Kidney (tissue), 14 donors: Measurements from ENCODE around the gene RTL5. TPM values are rescaled to one million over a fixed set of nuclear protein-coding genes. Genes with fewer than 3 reads are reported as not detected.

ENCODE experiments used
- DNase-seq, 5 donors: peaks; one replicate each; pipeline ENCODE4 v3.0.0-alpha.2; 2013 to 2020
- FAIRE-seq: peaks from 2 replicates; lab custom pipeline; 2012; peaks lifted over from hg19 to GRCh38; lab: Jason Lieb, UNC
- H3K27ac ChIP-seq, 2 donors: one replicate each; pipeline ENCODE4 v1.7.0; 2013; ENCODE audit warnings: low read depth in 2 of 2, low read length in 2 of 2, inconsistent platforms in 1 of 2
- H3K27me3 ChIP-seq: one replicate; pipeline ENCODE4 v1.7.1; 2013; ENCODE audit warnings: low read length, inconsistent platforms; ENCODE audit not compliant: control insufficient read depth, insufficient read depth
- H3K36me3 ChIP-seq, 3 donors: one replicate each; pipeline versions ENCODE4 v1.7.0 to v1.7.1; 2013; ENCODE audit warnings: low read length in 3 of 3, control low read depth in 1 of 3, inconsistent platforms in 1 of 3; ENCODE audit not compliant: insufficient read depth in 3 of 3, control insufficient read depth in 2 of 3
- H3K4me1 ChIP-seq, 3 donors: one replicate each; pipeline versions ENCODE4 v1.7.0 to v1.7.1; 2013; ENCODE audit warnings: low read length in 3 of 3, inconsistent platforms in 1 of 3, low read depth in 1 of 3; ENCODE audit not compliant: control insufficient read depth in 2 of 3, insufficient read depth in 2 of 3
- H3K4me3 ChIP-seq, 3 donors: one replicate each; pipeline versions ENCODE4 v1.7.0 to v1.8.1; 2013; ENCODE audit warnings: low read length in 3 of 3, control low read depth in 1 of 3, inconsistent platforms in 1 of 3
- H3K9ac ChIP-seq, 3 donors: one replicate each; pipeline versions ENCODE4 v1.7.0 to v1.7.1; 2013; ENCODE audit warnings: low read length in 3 of 3, control low read depth in 1 of 3, inconsistent platforms in 1 of 3
- H3K9me3 ChIP-seq, 3 donors: one replicate each; pipeline versions ENCODE4 v1.7.0 to v1.7.1; 2013; ENCODE audit warnings: low read length in 3 of 3, control low read depth in 1 of 3, inconsistent platforms in 1 of 3; ENCODE audit not compliant: control insufficient read depth in 2 of 3, insufficient read depth in 1 of 3
- intact Hi-C: fragments of 100-400 bp; cut with DNase I; formaldehyde crosslinking; loops from one replicate; pipeline ENCODE4 v1.11.1; 2022
- polyA plus RNA-seq: library from polyadenylated mRNA; stranded (reverse); fragments of 350-450 nt; fragmentation: Illumina TruSeq; extraction: RNeasy Lipid Tissue Mini Kit (QIAGEN cat#74804); gene quantifications from one replicate; pipeline ENCODE4 v1.2.3, GENCODE V29; 2014; ENCODE audit warnings: low read depth, low replicate concordance; ENCODE audit not compliant: insufficient read depth
- total RNA-seq: library from RNA; stranded (reverse); fragmentation: NEBNext Ultra II Directional; extraction: Animal tissue kit (Norgen Biotek cat#: 25700); gene quantifications from one replicate; pipeline ENCODE4 v1.2.1, GENCODE V29; 2021
- TF ChIP-seq, protein P1 (sequence below): IDR thresholded peaks from 3 replicates; pipeline ENCODE4 v1.5.1; 2012; ENCODE audit warnings: mild to moderate bottlenecking, moderate library complexity, borderline replicate concordance; ENCODE audit not compliant: insufficient read depth; ENCODE audit errors: extremely low read depth
- donor health status: control.
- donor health status: control.
- donor health status: control.
- donor health status: control.
- donor health status: control.
- donor health status: DM: yes; HTN: yes; CAD: no.
- donor health status: Normal renal cell carcinoma (clear cell type).

Gene RTL5
- total and polyA plus RNA-seq, 2 donors from 2014 or later: 5.7 to 6.9 TPM

DNA sequence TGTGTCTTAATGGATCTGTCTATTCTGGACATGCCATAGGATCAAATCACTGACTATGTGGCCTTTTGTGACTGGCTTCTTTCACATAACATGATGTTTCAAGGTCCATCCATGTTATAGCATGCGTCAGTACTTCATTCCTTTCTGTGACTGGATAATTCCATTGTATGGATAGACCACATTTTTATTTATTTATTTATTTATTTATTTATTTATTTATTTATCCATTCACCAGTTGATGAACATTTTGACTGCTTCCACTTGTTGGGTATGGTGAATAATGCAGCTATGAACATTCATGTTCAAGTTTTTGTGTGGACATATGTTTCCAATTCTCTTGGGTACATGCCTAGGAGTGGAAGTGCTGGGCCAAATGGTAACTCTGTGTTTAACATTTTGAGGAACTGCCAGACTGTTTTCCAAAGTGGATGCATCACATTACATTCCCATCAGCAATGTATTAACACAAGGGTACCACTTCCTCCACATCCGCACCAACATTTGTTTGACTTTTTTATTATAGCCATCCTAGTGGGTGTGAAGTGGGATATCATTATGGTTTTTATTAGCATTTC lies 14.0 kb downstream of the RTL5 start:
- intact Hi-C loops: no loop called here
- Histone ChIP-seq H3K9ac (no peak overlapping the region), H3K9me3 (no peaks in the 10 kb centered on the region), H3K4me1 (peaks cover 0 to 7% (median 4%) of the 10 kb centered on the region in 3 donors), H3K36me3 (no peaks in the 10 kb centered on the region), H3K27ac (no peak overlapping the region), H3K4me3 (no peak overlapping the region), H3K27me3 (no peaks in the 10 kb centered on the region)
- DNase-seq (no peak), FAIRE-seq (peak; percentile 25)
- TF ChIP-seq, protein P1, sequence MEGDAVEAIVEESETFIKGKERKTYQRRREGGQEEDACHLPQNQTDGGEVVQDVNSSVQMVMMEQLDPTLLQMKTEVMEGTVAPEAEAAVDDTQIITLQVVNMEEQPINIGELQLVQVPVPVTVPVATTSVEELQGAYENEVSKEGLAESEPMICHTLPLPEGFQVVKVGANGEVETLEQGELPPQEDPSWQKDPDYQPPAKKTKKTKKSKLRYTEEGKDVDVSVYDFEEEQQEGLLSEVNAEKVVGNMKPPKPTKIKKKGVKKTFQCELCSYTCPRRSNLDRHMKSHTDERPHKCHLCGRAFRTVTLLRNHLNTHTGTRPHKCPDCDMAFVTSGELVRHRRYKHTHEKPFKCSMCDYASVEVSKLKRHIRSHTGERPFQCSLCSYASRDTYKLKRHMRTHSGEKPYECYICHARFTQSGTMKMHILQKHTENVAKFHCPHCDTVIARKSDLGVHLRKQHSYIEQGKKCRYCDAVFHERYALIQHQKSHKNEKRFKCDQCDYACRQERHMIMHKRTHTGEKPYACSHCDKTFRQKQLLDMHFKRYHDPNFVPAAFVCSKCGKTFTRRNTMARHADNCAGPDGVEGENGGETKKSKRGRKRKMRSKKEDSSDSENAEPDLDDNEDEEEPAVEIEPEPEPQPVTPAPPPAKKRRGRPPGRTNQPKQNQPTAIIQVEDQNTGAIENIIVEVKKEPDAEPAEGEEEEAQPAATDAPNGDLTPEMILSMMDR: no peak

DNA sequence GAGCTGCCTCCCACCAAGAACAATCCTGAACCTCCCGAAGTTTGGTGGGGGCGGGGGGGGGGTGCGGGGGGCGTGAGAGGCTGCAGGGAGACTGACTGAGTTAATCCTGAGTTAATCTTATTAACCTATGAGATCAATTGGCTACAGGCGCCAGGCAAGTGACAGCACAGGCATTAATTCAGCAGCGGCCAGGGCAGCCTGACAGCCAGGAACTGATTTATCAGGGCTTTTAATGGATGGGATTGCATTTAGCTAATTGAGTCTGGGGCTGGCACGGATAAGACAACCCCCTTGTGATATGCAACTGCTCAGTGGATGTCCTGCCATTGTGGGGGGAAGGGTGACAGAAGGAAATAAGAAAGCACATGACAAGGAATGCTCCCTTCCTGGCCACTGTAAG lies 16.3 kb downstream of the RTL5 start:
- H3K36me3 ChIP-seq: no peaks in the 10 kb centered on the region
- no peak overlapping the region for H3K9ac ChIP-seq
- peak in 2 of 5 donors; percentile 32 to 47 for DNase-seq
- H3K9me3 ChIP-seq: no peaks in the 10 kb centered on the region
- intact Hi-C loops: no loop called here
- H3K27ac ChIP-seq: no peak overlapping the region
- H3K4me1 ChIP-seq: no peaks in the 10 kb centered on the region
- FAIRE-seq: no peak
- TF ChIP-seq, protein P1: no peak
- H3K27me3 ChIP-seq: peaks cover 3% of the 10 kb centered on the region
- no peak overlapping the region for H3K4me3 ChIP-seq

DNA sequence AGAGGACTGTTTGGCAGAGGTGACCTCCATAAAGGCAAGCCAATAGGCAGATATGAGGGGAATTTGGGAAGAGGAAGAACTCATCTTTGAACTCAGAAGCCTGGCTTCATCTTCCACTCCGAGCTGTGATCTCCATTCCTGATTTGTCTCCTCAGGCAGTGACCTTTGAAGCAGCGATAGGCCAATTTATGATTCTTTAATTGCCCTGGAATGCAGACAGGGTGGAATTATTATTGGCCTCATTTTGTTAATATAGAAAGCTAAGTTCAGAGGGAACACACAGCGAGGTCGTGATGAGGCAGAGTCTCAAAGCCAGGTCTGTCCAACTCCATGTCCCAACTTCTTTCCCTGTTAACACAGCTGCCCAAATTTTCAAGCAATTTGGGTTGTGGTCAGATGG lies 16.9 kb downstream of the RTL5 start:
- DNase-seq (no peak), FAIRE-seq (no peak)
- Histone ChIP-seq H3K27ac (no peak overlapping the region), H3K4me3 (no peak overlapping the region), H3K36me3 (no peaks in the 10 kb centered on the region), H3K9me3 (no peaks in the 10 kb centered on the region), H3K27me3 (peaks cover 3% of the 10 kb centered on the region), H3K9ac (no peak overlapping the region), H3K4me1 (no peaks in the 10 kb centered on the region)
- intact Hi-C loops: no loop called here
- TF ChIP-seq, protein P1: no peak

DNA sequence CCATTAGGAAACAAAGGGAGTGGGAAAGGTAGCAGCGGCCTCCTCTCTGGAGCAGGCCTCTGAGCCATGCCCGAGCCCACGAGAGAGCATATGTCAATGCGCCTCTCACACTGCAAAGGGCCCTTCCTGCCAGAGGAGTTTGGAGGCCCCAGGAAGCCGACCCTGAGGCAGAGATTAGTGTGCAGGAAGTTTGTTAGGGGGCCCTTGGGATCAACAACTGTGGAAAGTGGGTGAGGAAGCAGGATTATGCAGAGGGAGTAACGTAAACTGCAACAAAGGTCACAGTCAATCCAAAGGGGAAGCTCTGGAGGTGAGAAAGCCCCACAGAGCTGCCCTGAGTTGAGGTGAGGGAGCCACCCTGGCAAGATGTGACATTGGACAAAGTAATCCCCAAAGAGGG lies 17.4 kb downstream of the RTL5 start:
- Histone ChIP-seq H3K9ac (no peak overlapping the region), H3K9me3 (no peaks in the 10 kb centered on the region), H3K36me3 (no peaks in the 10 kb centered on the region), H3K4me1 (no peaks in the 10 kb centered on the region), H3K4me3 (no peak overlapping the region), H3K27me3 (peaks cover 3% of the 10 kb centered on the region), H3K27ac (no peak overlapping the region)
- TF ChIP-seq, protein P1: no peak
- FAIRE-seq (no peak), DNase-seq (no peak)
- intact Hi-C loops: no loop called here
